HG03175 (cell line): ENCODE measurements around the gene PTGS2.

Source experiments
- ATAC-seq: cut with Tn5 transposase; IDR thresholded peaks from one replicate; pipeline ENCODE4 v1.9.1; 2021; ENCODE audit warnings: mild to moderate bottlenecking, moderate library complexity; ENCODE audit not compliant: unreplicated experiment

The PTGS2 gene

GRCh38 chr1:186680245-186681061 lies at the start of gene PTGS2:
TSS of gene PTGS2 (minus strand) at chr1:186680423. CDS start at chr1:186680290, 133 bp downstream.
- ATAC-seq = peak; percentile 80

DNA sequence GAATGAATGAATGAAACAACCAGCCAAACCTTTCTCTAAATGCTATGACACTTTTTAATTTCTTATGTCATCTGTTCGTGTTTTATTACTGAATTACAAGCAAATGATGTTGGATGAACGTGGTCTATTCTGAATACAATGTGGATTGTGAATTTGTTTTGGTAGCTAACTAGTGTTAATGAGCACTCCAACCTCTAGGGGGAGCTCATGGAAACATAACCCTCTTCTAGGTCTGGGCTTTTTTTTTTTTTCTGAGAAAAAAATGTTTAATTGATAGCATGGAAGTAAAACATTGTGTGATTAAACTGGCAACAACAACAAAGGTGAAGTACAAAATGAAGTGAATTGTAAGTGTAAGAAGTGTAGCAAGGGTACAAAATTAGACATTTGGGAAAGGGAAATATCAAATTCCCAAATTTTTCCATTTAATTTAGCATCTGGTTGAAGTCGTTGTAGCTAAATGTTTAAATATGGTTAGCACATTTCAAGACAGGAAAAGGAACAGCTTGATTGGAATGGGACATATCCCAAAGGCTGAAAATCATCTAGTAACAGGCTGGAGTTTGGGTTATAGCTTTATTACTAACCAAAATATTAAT lies 42.6 kb upstream of the PTGS2 start:
- ATAC-seq = peak; percentile 88

DNA sequence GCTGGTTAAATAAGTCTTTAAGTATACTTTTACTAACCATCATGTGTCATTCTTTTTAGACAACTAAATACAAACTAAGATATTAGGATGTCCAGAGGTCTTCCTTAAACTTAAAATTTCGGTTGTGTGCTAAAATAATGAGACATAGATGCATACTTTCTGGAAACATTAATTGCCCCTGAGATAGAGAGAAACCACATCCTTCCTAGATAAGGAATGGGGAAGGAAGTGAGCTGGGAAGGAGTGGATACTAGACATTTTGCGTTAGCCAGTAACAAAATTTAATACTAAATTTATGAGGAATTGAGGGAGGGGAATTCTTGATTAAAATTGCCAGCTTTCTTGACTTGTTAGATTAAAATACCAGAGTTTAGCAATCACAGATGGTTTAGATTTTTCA lies 37.1 kb upstream of the PTGS2 start:
- no peak for ATAC-seq

GRCh38 chr1:186715887-186716809 lies 35.9 kb upstream of the PTGS2 start:
- no peak for ATAC-seq

DNA sequence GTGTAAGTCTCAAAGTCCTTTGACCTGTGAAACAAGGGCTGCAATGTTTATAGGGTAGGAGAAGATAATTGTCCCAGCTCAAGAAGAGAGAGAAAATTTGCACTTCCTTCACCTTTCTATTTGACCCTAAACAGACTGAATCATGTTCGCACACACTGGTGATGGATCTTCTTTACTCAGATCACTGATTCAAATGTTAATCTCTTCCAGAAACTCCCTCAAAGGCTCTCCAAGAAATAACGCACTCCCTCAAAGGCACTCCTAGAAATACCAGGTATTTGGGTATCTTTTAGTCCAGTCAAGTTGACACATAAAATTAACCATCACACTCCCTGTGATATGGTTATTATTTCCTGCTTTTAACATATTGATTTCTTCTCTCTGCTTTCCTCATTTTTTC lies 30.5 kb upstream of the PTGS2 start:
- no peak for ATAC-seq

- ATAC-seq = no peak
Observed at GRCh38 chr1:186708694-186709097, 28.5 kb upstream of the PTGS2 start.

- ATAC-seq = no peak
Observed at GRCh38 chr1:186703209-186703766, 23.1 kb upstream of the PTGS2 start.

DNA sequence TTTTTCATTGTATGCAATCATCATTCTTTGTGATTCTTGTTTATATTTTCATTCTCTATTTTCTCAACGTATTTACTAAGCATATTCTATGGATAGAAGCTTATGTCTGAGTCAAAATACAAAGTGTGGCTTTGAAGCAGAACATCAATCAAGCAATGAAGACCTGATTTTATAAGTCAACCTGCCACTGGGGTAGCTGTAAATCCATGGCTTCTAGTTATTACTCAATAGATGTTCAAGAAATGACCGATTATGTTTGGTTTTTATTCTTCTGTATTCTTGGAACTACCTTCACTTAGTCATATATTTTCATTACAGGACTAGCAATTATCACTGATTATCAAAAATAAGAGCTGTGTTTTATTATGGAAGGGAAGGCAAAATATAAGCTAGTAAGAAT lies 20.5 kb upstream of the PTGS2 start:
- ATAC-seq = no peak

GRCh38 chr1:186699519-186699918 lies 19.3 kb upstream of the PTGS2 start:
- no peak for ATAC-seq

GRCh38 chr1:186689907-186690306 lies 9.7 kb upstream of the PTGS2 start:
- ATAC-seq = no peak

DNA sequence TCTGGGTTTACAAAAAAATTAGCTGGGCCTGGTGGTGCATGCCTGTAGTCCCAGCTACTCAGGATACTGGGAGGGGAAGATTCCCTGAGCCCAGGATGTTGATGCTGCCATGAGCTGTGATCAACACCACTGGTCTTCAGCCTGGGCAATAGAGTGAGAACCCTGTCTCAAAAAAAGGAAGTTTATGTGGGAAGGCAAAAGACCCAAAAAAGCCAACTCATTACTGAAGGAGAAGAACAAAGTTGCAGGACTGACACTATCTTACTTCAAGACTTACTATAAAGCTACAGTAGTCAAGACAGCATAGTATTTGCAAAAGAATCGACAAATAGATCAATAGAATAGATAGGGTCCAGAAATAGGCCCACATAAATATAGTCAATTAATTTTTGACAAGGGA lies 9.2 kb upstream of the PTGS2 start:
- no peak for ATAC-seq

GRCh38 chr1:186683652-186684410 lies 3.6 kb upstream of the PTGS2 start:
- ATAC-seq = no peak

- no peak for ATAC-seq
Observed at GRCh38 chr1:186682736-186683135, 2.5 kb upstream of the PTGS2 start.

DNA sequence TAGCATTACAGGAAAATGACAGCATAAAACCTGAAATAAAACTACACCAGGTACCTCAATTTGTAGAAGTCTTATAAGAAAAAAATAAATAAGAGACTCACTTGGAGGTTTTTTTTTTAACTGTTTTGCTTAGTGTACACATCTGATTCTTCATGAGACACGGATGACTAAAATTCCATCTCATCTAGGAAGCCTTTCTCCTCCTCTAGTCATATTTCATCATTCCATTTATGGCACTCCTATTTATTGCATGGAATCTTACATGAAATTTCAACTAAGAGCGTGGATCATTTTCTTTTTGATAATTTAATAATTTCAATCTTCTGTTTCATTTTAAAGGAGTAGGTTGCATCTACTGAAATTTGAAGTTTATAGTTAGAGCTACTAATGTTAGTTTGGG lies 1.6 kb upstream of the PTGS2 start:
- ATAC-seq = no peak

- no peak for ATAC-seq
Observed at GRCh38 chr1:186681121-186681520, 898 bp upstream of the PTGS2 start.

GRCh38 chr1:186679924-186680244 lies 339 bp downstream of the PTGS2 start:
- ATAC-seq = no peak

DNA sequence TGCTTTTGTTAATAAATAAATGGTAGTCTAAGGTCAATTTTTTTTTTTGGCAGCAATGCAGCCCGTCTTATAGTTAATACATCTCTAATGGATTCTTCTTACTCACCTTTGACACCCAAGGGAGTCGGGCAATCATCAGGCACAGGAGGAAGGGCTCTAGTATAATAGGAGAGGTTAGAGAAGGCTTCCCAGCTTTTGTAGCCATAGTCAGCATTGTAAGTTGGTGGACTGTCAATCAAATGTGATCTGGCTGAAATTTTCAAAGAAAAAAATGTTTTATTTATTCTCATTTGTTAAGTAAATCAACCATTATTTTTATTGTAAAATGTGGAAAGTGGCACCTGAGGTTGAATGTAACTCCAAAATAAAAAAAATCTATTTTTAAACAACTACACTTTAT lies 2.1 kb downstream of the PTGS2 start:
- ATAC-seq = no peak

GRCh38 chr1:186672596-186672995 lies 7.6 kb downstream of the PTGS2 start:
- no peak for ATAC-seq

DNA sequence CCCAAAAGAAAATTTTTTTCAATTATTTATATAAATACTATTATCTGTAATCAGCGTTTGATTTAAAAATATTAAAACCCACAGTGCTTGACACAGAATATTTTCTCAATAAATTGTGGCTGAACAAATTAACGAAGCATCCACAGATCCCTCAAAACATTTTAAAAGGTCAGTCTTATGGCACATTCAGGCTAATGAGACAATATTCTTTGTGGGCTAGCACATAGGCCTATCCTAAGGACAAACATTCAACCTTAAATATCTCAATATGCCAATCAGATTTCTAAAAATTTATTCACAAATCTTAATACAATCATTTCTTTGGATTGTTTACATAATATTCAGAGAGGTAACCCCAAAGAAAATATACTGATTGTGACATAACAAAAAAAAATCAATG lies 8.1 kb downstream of the PTGS2 start:
- ATAC-seq = no peak

DNA sequence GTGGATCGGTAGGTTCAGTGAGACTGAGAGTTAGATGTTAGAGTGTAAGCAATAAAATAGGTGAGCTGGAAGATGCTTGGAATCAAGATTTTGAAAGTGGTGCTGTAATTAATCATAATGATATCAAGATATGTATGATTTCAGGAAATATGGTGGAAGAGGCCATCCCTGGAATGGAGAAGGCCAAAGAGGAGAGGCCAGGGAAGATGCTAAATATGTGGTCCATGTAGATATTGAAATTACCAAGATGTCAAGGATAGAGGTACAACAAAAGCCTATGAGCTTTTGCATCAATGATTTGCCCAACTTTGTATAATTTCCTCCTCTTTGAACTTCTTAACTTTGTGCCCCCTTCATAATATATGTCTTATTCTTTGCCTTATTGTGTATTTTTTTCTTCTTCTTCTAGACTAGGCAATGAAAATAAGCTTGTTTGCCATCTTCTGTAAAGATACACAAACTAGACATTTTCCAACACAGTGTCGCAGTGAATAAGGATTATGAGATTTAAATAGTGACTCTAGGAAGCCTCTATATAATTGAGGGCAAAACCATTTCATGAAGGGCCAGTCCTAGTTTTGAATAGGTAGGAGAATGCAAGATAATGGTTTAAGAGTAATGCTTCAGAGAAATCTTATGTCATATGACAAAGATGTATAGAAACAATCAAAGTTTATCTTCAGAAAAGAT lies 8.9 kb downstream of the PTGS2 start:
- ATAC-seq = no peak
